ENCODE measurements around the gene NOM1. TPM values are rescaled to one million over a fixed set of nuclear protein-coding genes. Genes with fewer than 3 reads are reported as not detected.

The NOM1 gene
- polyA plus RNA-seq, 1 of the 3 experiments (the other 2 are of a cell fraction): 18.1 TPM

DNA sequence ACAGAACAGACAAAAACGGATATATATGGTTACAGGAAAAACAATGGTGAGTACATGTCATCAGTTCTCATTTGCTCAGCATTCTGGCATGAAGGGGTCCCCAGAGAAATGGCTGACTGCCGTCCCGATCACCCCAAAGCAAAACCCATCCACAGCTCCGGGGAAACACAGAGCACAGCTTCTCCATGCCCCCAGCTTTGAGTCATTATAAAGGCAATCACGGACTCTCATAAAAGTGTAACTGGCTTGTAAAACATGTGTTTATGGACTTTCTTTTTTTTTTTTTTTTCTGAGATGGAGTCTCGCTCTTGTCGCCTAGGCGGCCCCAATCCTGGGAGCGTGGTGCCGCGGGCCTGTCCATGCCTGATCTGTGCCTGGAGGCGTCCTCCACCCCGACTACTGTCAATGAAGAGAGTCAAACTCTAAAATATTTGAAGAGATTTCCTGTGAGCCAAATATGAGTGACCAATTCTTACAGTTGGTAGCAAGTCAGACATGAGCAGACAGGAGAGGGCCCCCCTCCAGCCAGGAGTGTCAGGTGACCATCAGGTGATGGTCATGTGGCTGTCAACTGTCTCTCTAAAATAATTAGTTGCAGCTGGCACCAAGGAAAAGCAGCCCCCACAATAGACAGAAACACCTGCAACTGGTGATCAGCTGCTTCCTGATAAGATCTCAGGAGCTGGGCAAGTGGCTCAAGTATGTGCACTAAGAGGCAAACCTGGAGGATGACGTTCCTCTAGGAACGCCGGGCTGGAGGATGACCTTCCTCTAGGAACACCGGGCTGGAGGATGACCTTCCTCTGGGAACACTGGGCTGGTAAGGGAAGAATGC, 21.7 kb upstream of the NOM1 start:
- no peaks in the 10 kb centered on the region for H3K9me3 ChIP-seq
- no peak overlapping the region for H3K27ac ChIP-seq (ENCODE audit: low read depth in 2 of 2, low read length in 1 of 2)
- no peaks in the 10 kb centered on the region for H4K20me1 ChIP-seq (ENCODE audit: insufficient read depth)
- 62% methylated on average over 17 of the region's 17 CpGs for WGBS (ENCODE audit: low lambda C conversion rate)
- H3K4me3 ChIP-seq (ENCODE audit: low read depth in 2 of 2, low read length in 1 of 2): no peak overlapping the region
- H3K9ac ChIP-seq: no peak overlapping the region
- no peaks in the 10 kb centered on the region for H3K9me2 ChIP-seq
- DNase-seq: no peak
- peaks cover 0 to 15% of the 10 kb centered on the region in 2 experiments; a peak in 1 of 4 replicates for H3K4me1 ChIP-seq (ENCODE audit: control insufficient read depth in 1 of 2, insufficient read depth in 2 of 2, low read depth in 1 of 2, low read length in 1 of 2)
- H3K79me2 ChIP-seq (ENCODE audit: insufficient read depth): no peaks in the 10 kb centered on the region
- H3F3A ChIP-seq (replicated peaks; ENCODE audit: insufficient read depth): no peaks in the 10 kb centered on the region
- POLR2A ChIA-PET: no interaction called here
- H3K4me2 ChIP-seq: no peak overlapping the region
- no peaks in the 10 kb centered on the region for H3K36me3 ChIP-seq (replicated peaks in 1 of 2; ENCODE audit: control insufficient read depth in 1 of 2, insufficient read depth in 2 of 2, low read length in 1 of 2)
- CTCF ChIA-PET: interaction anchor here (0.9 to 1.9 kb wide), 4 partner anchors 22 to 229 kb away, joined by 3 to 13 read pairs (median 3); partner anchors contain the start of gene NOM1
- no peak for TF ChIP-seq CHD2 (IDR thresholded peaks at IDR 0.05; ENCODE audit: low read length, partially characterized antibody)
- TF ChIP-seq GATA2 (CRISPR knock-in tag; IDR thresholded peaks at IDR 0.05): peak; percentile 47
- no peaks in the 10 kb centered on the region for H3K27me3 ChIP-seq (ENCODE audit: insufficient read depth)
- H2AFZ ChIP-seq (ENCODE audit: low read depth): no peak overlapping the region

DNA sequence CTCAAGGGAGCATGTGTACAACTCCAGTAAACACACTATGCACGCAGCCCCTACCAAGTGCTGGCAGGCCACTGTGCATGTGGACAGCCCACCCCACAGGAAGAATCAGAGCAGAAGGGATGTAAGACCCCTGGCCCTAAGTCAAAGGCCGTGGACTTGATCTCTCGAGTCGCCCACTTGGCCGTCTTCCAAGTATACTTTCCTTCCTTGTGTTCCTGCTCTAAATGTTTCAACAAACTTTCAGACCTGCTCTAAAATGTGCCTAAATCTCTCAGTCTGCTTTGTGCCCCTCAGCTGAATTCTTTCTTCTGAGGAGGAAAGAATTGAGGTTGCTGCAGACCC, 21.1 kb upstream of the NOM1 start:
- H3K9me2 ChIP-seq: no peaks in the 10 kb centered on the region
- H3K9ac ChIP-seq: no peak overlapping the region
- H3K36me3 ChIP-seq (replicated peaks in 1 of 2; ENCODE audit: control insufficient read depth in 1 of 2, insufficient read depth in 2 of 2, low read length in 1 of 2): no peaks in the 10 kb centered on the region
- no peaks in the 10 kb centered on the region for H3K9me3 ChIP-seq
- H3K4me2 ChIP-seq: no peak overlapping the region
- no peak overlapping the region for H2AFZ ChIP-seq (ENCODE audit: low read depth)
- ChIA-PET CTCF (no interaction called here), POLR2A (no interaction called here)
- H3K27me3 ChIP-seq (ENCODE audit: insufficient read depth): no peaks in the 10 kb centered on the region
- TF ChIP-seq RCOR1 (IDR thresholded peaks at IDR 0.05; ENCODE audit: low read length) (no peak), JUND (IDR thresholded peaks at IDR 0.05) (no peak), GABPA (IDR thresholded peaks at IDR 0.05; ENCODE audit: low read depth) (no peak), GATA2 (CRISPR knock-in tag; IDR thresholded peaks at IDR 0.05) (no peak), MEF2A (IDR thresholded peaks at IDR 0.05; ENCODE audit: borderline replicate concordance, low read depth) (no peak), FOSL2 (IDR thresholded peaks at IDR 0.05; ENCODE audit: borderline replicate concordance, low read depth) (no peak), RXRA (IDR thresholded peaks at IDR 0.05; ENCODE audit: borderline replicate concordance, low read depth) (no peak)
- TF ChIP-seq, protein P1, sequence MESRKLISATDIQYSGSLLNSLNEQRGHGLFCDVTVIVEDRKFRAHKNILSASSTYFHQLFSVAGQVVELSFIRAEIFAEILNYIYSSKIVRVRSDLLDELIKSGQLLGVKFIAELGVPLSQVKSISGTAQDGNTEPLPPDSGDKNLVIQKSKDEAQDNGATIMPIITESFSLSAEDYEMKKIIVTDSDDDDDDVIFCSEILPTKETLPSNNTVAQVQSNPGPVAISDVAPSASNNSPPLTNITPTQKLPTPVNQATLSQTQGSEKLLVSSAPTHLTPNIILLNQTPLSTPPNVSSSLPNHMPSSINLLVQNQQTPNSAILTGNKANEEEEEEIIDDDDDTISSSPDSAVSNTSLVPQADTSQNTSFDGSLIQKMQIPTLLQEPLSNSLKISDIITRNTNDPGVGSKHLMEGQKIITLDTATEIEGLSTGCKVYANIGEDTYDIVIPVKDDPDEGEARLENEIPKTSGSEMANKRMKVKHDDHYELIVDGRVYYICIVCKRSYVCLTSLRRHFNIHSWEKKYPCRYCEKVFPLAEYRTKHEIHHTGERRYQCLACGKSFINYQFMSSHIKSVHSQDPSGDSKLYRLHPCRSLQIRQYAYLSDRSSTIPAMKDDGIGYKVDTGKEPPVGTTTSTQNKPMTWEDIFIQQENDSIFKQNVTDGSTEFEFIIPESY (IDR thresholded peaks at IDR 0.05; ENCODE audit: borderline replicate concordance, low read depth): no peak
- H3K79me2 ChIP-seq (ENCODE audit: insufficient read depth): no peaks in the 10 kb centered on the region
- no peaks in the 10 kb centered on the region for H3F3A ChIP-seq (replicated peaks; ENCODE audit: insufficient read depth)
- H4K20me1 ChIP-seq (ENCODE audit: insufficient read depth): no peaks in the 10 kb centered on the region
- no peak overlapping the region for H3K4me3 ChIP-seq (ENCODE audit: low read depth in 2 of 2, low read length in 1 of 2)
- H3K4me1 ChIP-seq (ENCODE audit: control insufficient read depth in 1 of 2, insufficient read depth in 2 of 2, low read depth in 1 of 2, low read length in 1 of 2): peaks cover 0 to 11% of the 10 kb centered on the region in 2 experiments; a peak in 1 of 4 replicates
- no peak for DNase-seq
- H3K27ac ChIP-seq (ENCODE audit: low read depth in 2 of 2, low read length in 1 of 2): no peak overlapping the region
- WGBS (ENCODE audit: low lambda C conversion rate): 74% methylated on average over 5 of the region's 5 CpGs
